ENCODE data around the gene OTOG. TPM values are rescaled to one million over a fixed set of nuclear protein-coding genes. Genes with fewer than 3 reads are reported as not detected.

Gene OTOG
- total RNA-seq, 1 donor from 2014 or later = not detected

- no peak overlapping the region for H3K4me3 Mint-ChIP-seq (ENCODE audit: unreplicated experiment)
- H3K9me3 Mint-ChIP-seq (ENCODE audit: low read depth) = no peaks in the 10 kb centered on the region
- H3K4me1 Mint-ChIP-seq (ENCODE audit: low read depth) = peaks cover 12% of the 10 kb centered on the region
- peak; percentile 94 for TF ChIP-seq CTCF (IDR thresholded peaks at IDR 0.05)
- H3K27me3 Mint-ChIP-seq (ENCODE audit: low read depth) = peaks cover 18% of the 10 kb centered on the region
- no peaks in the 10 kb centered on the region for H3K36me3 Mint-ChIP-seq (ENCODE audit: low read depth)
- DNase-seq (ENCODE audit: low spot score) = no peak
- H3K27ac Mint-ChIP-seq (ENCODE audit: unreplicated experiment) = no peak overlapping the region
Measured at GRCh38 chr11:17504330-17505107, 42.5 kb upstream of the OTOG start.

- H3K27ac Mint-ChIP-seq (ENCODE audit: unreplicated experiment) = no peak overlapping the region
- H3K4me1 Mint-ChIP-seq (ENCODE audit: low read depth) = peaks cover 12% of the 10 kb centered on the region
- peaks cover 14% of the 10 kb centered on the region for H3K27me3 Mint-ChIP-seq (ENCODE audit: low read depth)
- no peak for TF ChIP-seq CTCF (IDR thresholded peaks at IDR 0.05)
- no peaks in the 10 kb centered on the region for H3K9me3 Mint-ChIP-seq (ENCODE audit: low read depth)
- no peak for DNase-seq (ENCODE audit: low spot score)
- H3K4me3 Mint-ChIP-seq (ENCODE audit: unreplicated experiment) = no peak overlapping the region
- H3K36me3 Mint-ChIP-seq (ENCODE audit: low read depth) = no peaks in the 10 kb centered on the region
Measured at GRCh38 chr11:17505146-17505545, 41.9 kb upstream of the OTOG start.

GRCh38 chr11:17506314-17506713 lies 40.7 kb upstream of the OTOG start:
- TF ChIP-seq CTCF (IDR thresholded peaks at IDR 0.05) = no peak
- Mint-ChIP-seq H3K9me3 (ENCODE audit: low read depth) (no peaks in the 10 kb centered on the region), H3K4me1 (ENCODE audit: low read depth) (peaks cover 12% of the 10 kb centered on the region), H3K4me3 (ENCODE audit: unreplicated experiment) (no peak overlapping the region), H3K27me3 (ENCODE audit: low read depth) (peaks cover 16% of the 10 kb centered on the region), H3K27ac (ENCODE audit: unreplicated experiment) (no peak overlapping the region), H3K36me3 (ENCODE audit: low read depth) (no peaks in the 10 kb centered on the region)
- no peak for DNase-seq (ENCODE audit: low spot score)

- peaks cover 17% of the 10 kb centered on the region for H3K27me3 Mint-ChIP-seq (ENCODE audit: low read depth)
- DNase-seq (ENCODE audit: low spot score) = no peak
- H3K9me3 Mint-ChIP-seq (ENCODE audit: low read depth) = no peaks in the 10 kb centered on the region
Measured at GRCh38 chr11:17506942-17507341, 40.1 kb upstream of the OTOG start.

GRCh38 chr11:17507773-17508172 lies 39.3 kb upstream of the OTOG start:
- no peak for DNase-seq (ENCODE audit: low spot score)
- no peak for TF ChIP-seq CTCF (IDR thresholded peaks at IDR 0.05)
- Mint-ChIP-seq H3K4me1 (ENCODE audit: low read depth) (peaks cover 12% of the 10 kb centered on the region), H3K9me3 (ENCODE audit: low read depth) (no peaks in the 10 kb centered on the region), H3K27ac (ENCODE audit: unreplicated experiment) (peak overlapping the region; percentile 79), H3K27me3 (ENCODE audit: low read depth) (peaks cover 21% of the 10 kb centered on the region), H3K4me3 (ENCODE audit: unreplicated experiment) (no peak overlapping the region), H3K36me3 (ENCODE audit: low read depth) (no peaks in the 10 kb centered on the region)

More at GRCh38 chr11:17506942-17507341, 40.1 kb upstream of the OTOG start:
- H3K4me3 Mint-ChIP-seq (ENCODE audit: unreplicated experiment) = no peak overlapping the region
- H3K27ac Mint-ChIP-seq (ENCODE audit: unreplicated experiment) = no peak overlapping the region
- TF ChIP-seq CTCF (IDR thresholded peaks at IDR 0.05) = no peak
- H3K36me3 Mint-ChIP-seq (ENCODE audit: low read depth) = no peaks in the 10 kb centered on the region
- peaks cover 12% of the 10 kb centered on the region for H3K4me1 Mint-ChIP-seq (ENCODE audit: low read depth)

All from chondrocyte (in vitro differentiated cells).